ENCODE data around the gene RPF1.
"Not testable (repeated sequence)": the region's sequence is repeated elsewhere in the genome, so short reads cannot be mapped to it uniquely, and the experiment has no call there.

RPF1 gene

GRCh38 chr1:84478876-84479868 is at the start of gene RPF1:
Gene RPF1 (plus strand): TSS chr1:84479266. CDS start chr1:84479282, 16 bp downstream.
- no peak for FAIRE-seq

- FAIRE-seq: no peak
Observed at GRCh38 chr1:84430546-84430945, 48.5 kb upstream of the RPF1 start.

- peak; percentile 93 for FAIRE-seq
Observed at GRCh38 chr1:84433258-84434080, 45.6 kb upstream of the RPF1 start.

- no peak for FAIRE-seq
Observed at GRCh38 chr1:84434081-84434769, 44.8 kb upstream of the RPF1 start.

- FAIRE-seq: no peak
Observed at GRCh38 chr1:84434801-84435549, 44.1 kb upstream of the RPF1 start.

- no peak for FAIRE-seq
Observed at GRCh38 chr1:84436876-84437655, 42.0 kb upstream of the RPF1 start.

GRCh38 chr1:84442256-84442655 is 36.8 kb upstream of the RPF1 start:
- peak; percentile 66 for FAIRE-seq

GRCh38 chr1:84442747-84443646 is 36.1 kb upstream of the RPF1 start:
- FAIRE-seq: not testable (repeated sequence)

GRCh38 chr1:84448704-84449103 is 30.4 kb upstream of the RPF1 start:
- not testable (repeated sequence) for FAIRE-seq

GRCh38 chr1:84450910-84451309 is 28.2 kb upstream of the RPF1 start:
- FAIRE-seq: no peak

- no peak for FAIRE-seq
Observed at GRCh38 chr1:84452436-84452835, 26.6 kb upstream of the RPF1 start.

GRCh38 chr1:84462118-84462517 is 16.9 kb upstream of the RPF1 start:
- no peak for FAIRE-seq

- FAIRE-seq: no peak
Observed at GRCh38 chr1:84467298-84467697, 11.8 kb upstream of the RPF1 start.

GRCh38 chr1:84476225-84476624 is 2.8 kb upstream of the RPF1 start:
- FAIRE-seq: no peak

GRCh38 chr1:84479998-84480397 is 932 bp downstream of the RPF1 start:
- no peak for FAIRE-seq

GRCh38 chr1:84480650-84481049 is 1.6 kb downstream of the RPF1 start:
- FAIRE-seq: no peak

GRCh38 chr1:84481317-84481716 is 2.3 kb downstream of the RPF1 start:
- no peak for FAIRE-seq

- FAIRE-seq: no peak
Observed at GRCh38 chr1:84488107-84488506, 9.0 kb downstream of the RPF1 start.

GRCh38 chr1:84489766-84490165 is 10.7 kb downstream of the RPF1 start:
- FAIRE-seq: no peak

GRCh38 chr1:84492726-84493125 is 13.7 kb downstream of the RPF1 start:
- FAIRE-seq: no peak

Data from TTC549 (cell line).